AG09309 (cell line): ENCODE measurements around the gene SREBF1.

Experiments
- DNase-seq: peaks from one replicate; pipeline ENCODE4 v3.0.0-alpha.2; 2010; ENCODE audit warnings: low read depth
- H3K4me3 ChIP-seq: 2 replicates; pipeline ENCODE4 v1.5.1; 2011; ENCODE audit warnings: mild to moderate bottlenecking, low read depth, low read length, moderate library complexity; ENCODE audit not compliant: control insufficient read depth
- CTCF ChIP-seq: IDR thresholded peaks from 2 replicates; pipeline ENCODE4 v1.5.1; 2011; ENCODE audit warnings: mild to moderate bottlenecking, low read depth, low read length, inconsistent platforms; ENCODE audit not compliant: insufficient read depth, control insufficient read depth; ENCODE audit errors: missing control alignments

Gene SREBF1

DNA sequence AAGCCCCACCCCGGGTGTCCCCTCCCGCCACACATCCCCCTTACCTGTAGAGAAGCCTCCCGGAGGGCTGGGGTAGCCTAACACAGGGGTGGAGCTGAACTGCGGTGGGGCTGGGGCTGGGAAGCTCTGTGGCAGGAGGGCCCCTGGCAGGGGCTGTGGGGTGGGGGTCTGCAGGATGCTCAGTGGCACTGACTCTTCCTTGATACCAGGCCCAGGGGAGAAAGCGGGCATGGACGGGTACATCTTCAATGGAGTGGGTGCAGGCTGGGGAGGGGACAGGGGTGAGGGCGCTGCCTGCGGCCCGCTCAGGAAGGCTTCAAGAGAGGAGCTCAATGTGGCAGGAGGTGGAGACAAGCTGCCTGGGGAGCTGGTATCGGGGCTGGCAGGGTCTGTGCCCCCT lies 16.7 kb downstream of the SREBF1 start:
- H3K4me3 ChIP-seq = no peak overlapping the region
- DNase-seq = no peak
- no peak for TF ChIP-seq CTCF

DNA sequence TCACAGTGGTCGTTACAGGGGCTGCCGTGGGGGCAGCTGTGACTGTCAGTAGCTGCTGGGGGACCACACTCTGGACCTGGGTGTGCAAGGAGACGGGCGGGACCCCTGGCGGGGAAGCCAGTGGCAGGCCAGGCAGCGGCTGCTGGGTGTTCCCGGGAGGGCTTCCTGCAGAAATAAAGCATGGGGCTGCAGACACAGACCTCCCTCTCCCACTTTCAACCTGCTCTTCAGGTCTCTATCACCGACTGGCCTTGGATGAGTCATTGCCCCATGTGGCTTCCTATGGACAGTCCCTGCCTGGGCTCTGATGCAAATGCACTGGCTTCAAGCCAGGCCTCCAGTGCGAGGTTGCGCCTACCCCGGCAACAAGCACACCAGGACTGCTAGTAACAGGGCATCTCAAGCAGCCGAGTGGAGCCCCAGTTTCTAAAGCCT lies 17.2 kb downstream of the SREBF1 start:
- TF ChIP-seq CTCF = no peak
- no peak for DNase-seq
- H3K4me3 ChIP-seq = no peak overlapping the region

- H3K4me3 ChIP-seq = no peak overlapping the region
- no peak for TF ChIP-seq CTCF
- DNase-seq = no peak
These were observed 17.7 kb downstream of the SREBF1 start for GRCh38 chr17:17819111-17819510.

DNA sequence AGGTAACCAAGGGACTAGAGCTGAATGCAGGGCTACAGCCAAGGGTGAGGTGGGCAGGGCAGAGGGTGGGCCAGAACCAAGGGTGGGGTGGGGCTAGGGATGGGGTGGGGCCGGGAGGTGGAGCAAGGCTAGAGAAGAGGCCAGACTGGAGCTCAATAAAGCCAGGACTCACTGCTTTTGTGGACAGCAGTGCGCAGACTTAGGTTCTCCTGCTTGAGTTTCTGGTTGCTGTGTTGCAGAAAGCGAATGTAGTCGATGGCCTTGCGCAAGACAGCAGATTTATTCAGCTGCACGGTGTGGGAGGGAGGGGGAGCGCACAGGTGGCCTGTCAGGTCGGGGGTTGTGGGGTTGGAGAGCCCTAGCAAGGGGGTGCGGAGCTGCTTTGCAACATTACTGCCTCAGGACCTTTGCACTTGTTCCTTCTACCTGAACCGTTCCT lies 18.7 kb downstream of the SREBF1 start:
- DNase-seq = no peak
- no peak overlapping the region for H3K4me3 ChIP-seq
- TF ChIP-seq CTCF = no peak

- DNase-seq = no peak
- no peak for TF ChIP-seq CTCF
- H3K4me3 ChIP-seq = no peak overlapping the region
These were observed 19.2 kb downstream of the SREBF1 start for GRCh38 chr17:17817552-17817947.

- TF ChIP-seq CTCF = peak; percentile 15
- DNase-seq = no peak
- H3K4me3 ChIP-seq = no peak overlapping the region
These were observed 19.8 kb downstream of the SREBF1 start for GRCh38 chr17:17816831-17817551.
